Thyroid gland (tissue), 4 donors: ENCODE measurements around the gene ARFGAP3. TPM values are rescaled to one million over a fixed set of nuclear protein-coding genes. Genes with fewer than 3 reads are reported as not detected.

ENCODE experiments used
- DNase-seq, 2 donors: peaks; one replicate each; pipeline ENCODE4 v3.0.0-alpha.2; 2019
- H3K27ac ChIP-seq, 3 donors: fragments of 200-600 bp; sonication (generic); 1 replicate in 2 of 3; 2 replicates in 1 of 3; pipeline ENCODE4 v1.5.1; 2016 to 2019; ENCODE audit warnings: mild to moderate bottlenecking in 1 of 3, moderate library complexity in 1 of 3
- H3K27me3 ChIP-seq: fragments of 200-600 bp; sonication (generic); one replicate; pipeline ENCODE4 v1.5.1; 2019
- H3K36me3 ChIP-seq, 2 donors: fragments of 200-600 bp; sonication (generic); one replicate each; pipeline ENCODE4 v1.5.1; 2016 to 2019
- H3K4me1 ChIP-seq, 2 donors: fragments of 200-600 bp; sonication (generic); one replicate each; pipeline ENCODE4 v1.5.1; 2017 to 2019
- H3K4me3 ChIP-seq, 3 donors: fragments of 200-600 bp; sonication (generic); replicated peaks in 1 of 3; 1 replicate in 2 of 3; 2 replicates in 1 of 3; pipeline ENCODE4 v1.5.1; 2016; ENCODE audit warnings: mild to moderate bottlenecking in 1 of 3
- H3K9me3 ChIP-seq: fragments of 200-600 bp; sonication (generic); one replicate; pipeline ENCODE4 v1.5.1; 2017
- POLR2A ChIP-seq, 2 donors: fragments of 450-650 bp; IDR thresholded peaks; one replicate each; pipeline ENCODE4 v1.6.1; 2017; ENCODE audit warnings: antibody characterized with exemption in 2 of 2, mild to moderate bottlenecking in 2 of 2, moderate library complexity in 1 of 2
- WGBS, 2 donors: methylation state at CpG; one replicate each; pipeline ENCODE4 v1.1.5; 2017; 5-methylcytosine and 5-hydroxymethylcytosine counted together
- intact Hi-C: fragments of 100-400 bp; cut with DNase I; formaldehyde crosslinking; loops from one replicate; pipeline ENCODE4 v1.15.1; 2023
- total RNA-seq, 4 donors: library from RNA; depleted of rRNA; stranded (reverse); fragments of >200 nt; gene quantifications; one replicate each; pipeline ENCODE4 v1.2.3, GENCODE V29; 2016
- TF ChIP-seq, protein P1 (sequence below), 6 experiments: fragments of 200-600 bp in 3 of 6; fragments of 450-650 bp in 3 of 6; sonication (generic) in 3 of 6; IDR thresholded peaks; one replicate each; pipeline ENCODE4 v1.5.1; 2016 to 2019; ENCODE audit warnings: antibody characterized with exemption in 6 of 6, mild to moderate bottlenecking in 2 of 6, inconsistent platforms in 1 of 6, moderate library complexity in 1 of 6

The ARFGAP3 gene
- total RNA-seq, 4 donors from 2014 or later: 82.3 to 106 (median 94.2) TPM

DNA sequence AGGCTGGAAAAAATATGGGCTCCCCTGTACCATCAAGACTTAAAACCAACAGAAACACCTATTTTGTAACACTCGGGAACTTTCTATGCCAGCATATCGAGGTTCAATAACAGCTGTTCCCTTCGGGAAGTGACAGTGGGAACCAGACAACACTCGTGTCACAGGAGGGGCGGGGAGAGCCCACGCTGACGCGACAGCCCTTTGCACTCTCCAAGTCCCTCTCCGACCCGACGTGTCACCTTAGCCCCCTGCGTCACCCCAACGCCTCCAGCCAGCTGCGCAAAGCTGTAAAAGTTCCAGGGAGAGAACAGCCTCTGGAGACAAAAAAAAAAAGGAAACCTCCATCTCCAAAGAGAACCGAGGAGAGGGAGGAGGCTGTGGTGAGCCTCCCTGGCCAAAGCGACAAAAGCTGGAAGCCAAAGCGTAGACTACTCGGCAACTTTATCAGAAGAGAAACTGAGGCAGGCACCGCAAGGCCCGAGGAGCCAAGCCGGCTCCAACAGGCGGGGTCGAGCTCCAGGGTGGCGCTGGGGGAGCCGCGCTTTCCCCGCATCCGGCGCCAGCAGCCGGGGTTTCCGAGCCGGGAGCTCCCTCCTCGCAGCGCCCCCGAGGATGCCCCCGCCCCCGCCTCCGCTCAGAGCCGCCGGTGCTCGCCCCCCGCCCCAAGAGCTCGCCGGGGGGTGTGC is 751 bp downstream of the ARFGAP3 start:
- no peaks in the 10 kb centered on the region for H3K36me3 ChIP-seq
- no peaks in the 10 kb centered on the region for H3K27me3 ChIP-seq
- H3K4me3 ChIP-seq: peak overlapping the region; percentile 42 to 99 (median 59)
- DNase-seq: peak; percentile 64
- TF ChIP-seq, protein P1, sequence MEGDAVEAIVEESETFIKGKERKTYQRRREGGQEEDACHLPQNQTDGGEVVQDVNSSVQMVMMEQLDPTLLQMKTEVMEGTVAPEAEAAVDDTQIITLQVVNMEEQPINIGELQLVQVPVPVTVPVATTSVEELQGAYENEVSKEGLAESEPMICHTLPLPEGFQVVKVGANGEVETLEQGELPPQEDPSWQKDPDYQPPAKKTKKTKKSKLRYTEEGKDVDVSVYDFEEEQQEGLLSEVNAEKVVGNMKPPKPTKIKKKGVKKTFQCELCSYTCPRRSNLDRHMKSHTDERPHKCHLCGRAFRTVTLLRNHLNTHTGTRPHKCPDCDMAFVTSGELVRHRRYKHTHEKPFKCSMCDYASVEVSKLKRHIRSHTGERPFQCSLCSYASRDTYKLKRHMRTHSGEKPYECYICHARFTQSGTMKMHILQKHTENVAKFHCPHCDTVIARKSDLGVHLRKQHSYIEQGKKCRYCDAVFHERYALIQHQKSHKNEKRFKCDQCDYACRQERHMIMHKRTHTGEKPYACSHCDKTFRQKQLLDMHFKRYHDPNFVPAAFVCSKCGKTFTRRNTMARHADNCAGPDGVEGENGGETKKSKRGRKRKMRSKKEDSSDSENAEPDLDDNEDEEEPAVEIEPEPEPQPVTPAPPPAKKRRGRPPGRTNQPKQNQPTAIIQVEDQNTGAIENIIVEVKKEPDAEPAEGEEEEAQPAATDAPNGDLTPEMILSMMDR (IDR thresholded peaks at IDR 0.05): no peak
- peak in 1 of 2 donors; percentile 54 for TF ChIP-seq POLR2A (IDR thresholded peaks at IDR 0.05)
- intact Hi-C loops: no loop called here
- H3K9me3 ChIP-seq: no peaks in the 10 kb centered on the region
- H3K27ac ChIP-seq: peak overlapping the region; percentile 97
- 0% methylated on average over 20 to 37 of the region's 44 CpGs for WGBS, 2 donors
- peaks cover 33 to 37% of the 10 kb centered on the region in 2 donors for H3K4me1 ChIP-seq

GRCh38 chr22:42855721-42856120 is 1.4 kb downstream of the ARFGAP3 start:
- no peaks in the 10 kb centered on the region for H3K9me3 ChIP-seq
- TF ChIP-seq POLR2A (IDR thresholded peaks at IDR 0.05): no peak
- TF ChIP-seq, protein P1 (IDR thresholded peaks at IDR 0.05): no peak
- peak overlapping the region; percentile 97 for H3K27ac ChIP-seq
- H3K4me1 ChIP-seq: peaks cover 28 to 32% of the 10 kb centered on the region in 2 donors
- peak overlapping the region in 2 of 3 donors; percentile 59 to 99 for H3K4me3 ChIP-seq
- intact Hi-C loops: no loop called here
- WGBS, 2 donors: 48 to 58% methylated on average over 4 of the region's 4 CpGs
- no peaks in the 10 kb centered on the region for H3K27me3 ChIP-seq
- H3K36me3 ChIP-seq: no peaks in the 10 kb centered on the region
- DNase-seq: no peak

GRCh38 chr22:42855211-42855610 is 1.9 kb downstream of the ARFGAP3 start:
- Histone ChIP-seq H3K36me3 (no peaks in the 10 kb centered on the region), H3K4me3 (peak overlapping the region in 1 of 3 donors; percentile 59), H3K9me3 (no peaks in the 10 kb centered on the region), H3K4me1 (peaks cover 25 to 28% of the 10 kb centered on the region in 2 donors), H3K27me3 (no peaks in the 10 kb centered on the region), H3K27ac (peak overlapping the region in 2 of 3 donors; percentile 97)
- no peak for DNase-seq
- 82 to 88% methylated on average over 8 of the region's 8 CpGs for WGBS, 2 donors
- intact Hi-C loops: no loop called here
- TF ChIP-seq, protein P1 (IDR thresholded peaks at IDR 0.05): no peak
- no peak for TF ChIP-seq POLR2A (IDR thresholded peaks at IDR 0.05)

GRCh38 chr22:42848941-42849550 is 8.0 kb downstream of the ARFGAP3 start:
- TF ChIP-seq, protein P1 (IDR thresholded peaks at IDR 0.05): no peak
- TF ChIP-seq POLR2A (IDR thresholded peaks at IDR 0.05): no peak
- H3K4me3 ChIP-seq: no peak overlapping the region
- H3K9me3 ChIP-seq: no peaks in the 10 kb centered on the region
- WGBS, 2 donors: 55 to 59% methylated on average over 5 of the region's 5 CpGs
- DNase-seq: peak; percentile 25 to 47
- intact Hi-C loops: no loop called here
- H3K27ac ChIP-seq: no peak overlapping the region
- H3K27me3 ChIP-seq: no peaks in the 10 kb centered on the region
- H3K4me1 ChIP-seq: peaks cover 11 to 22% of the 10 kb centered on the region in 2 donors
- peaks cover 0 to 5% of the 10 kb centered on the region in 2 donors for H3K36me3 ChIP-seq

GRCh38 chr22:42847110-42847509 is 10.0 kb downstream of the ARFGAP3 start:
- intact Hi-C loops: no loop called here
- peaks cover 0 to 5% of the 10 kb centered on the region in 2 donors for H3K36me3 ChIP-seq
- 94 to 97% methylated on average over 3 of the region's 3 CpGs for WGBS, 2 donors

More at GRCh38 chr22:42847110-42847509, 10.0 kb downstream of the ARFGAP3 start:
- DNase-seq: no peak
- peaks cover 11 to 23% of the 10 kb centered on the region in 2 donors for H3K4me1 ChIP-seq
- no peaks in the 10 kb centered on the region for H3K9me3 ChIP-seq
- H3K27ac ChIP-seq: no peak overlapping the region
- H3K27me3 ChIP-seq: no peaks in the 10 kb centered on the region
- TF ChIP-seq, protein P1 (IDR thresholded peaks at IDR 0.05): no peak
- no peak for TF ChIP-seq POLR2A (IDR thresholded peaks at IDR 0.05)
- no peak overlapping the region for H3K4me3 ChIP-seq
